ENCODE measurements around the gene CABP4. TPM values are rescaled to one million over a fixed set of nuclear protein-coding genes. Genes with fewer than 3 reads are reported as not detected.

CABP4 gene
- total RNA-seq, 1 experiment from 2014 or later: not detected

DNA sequence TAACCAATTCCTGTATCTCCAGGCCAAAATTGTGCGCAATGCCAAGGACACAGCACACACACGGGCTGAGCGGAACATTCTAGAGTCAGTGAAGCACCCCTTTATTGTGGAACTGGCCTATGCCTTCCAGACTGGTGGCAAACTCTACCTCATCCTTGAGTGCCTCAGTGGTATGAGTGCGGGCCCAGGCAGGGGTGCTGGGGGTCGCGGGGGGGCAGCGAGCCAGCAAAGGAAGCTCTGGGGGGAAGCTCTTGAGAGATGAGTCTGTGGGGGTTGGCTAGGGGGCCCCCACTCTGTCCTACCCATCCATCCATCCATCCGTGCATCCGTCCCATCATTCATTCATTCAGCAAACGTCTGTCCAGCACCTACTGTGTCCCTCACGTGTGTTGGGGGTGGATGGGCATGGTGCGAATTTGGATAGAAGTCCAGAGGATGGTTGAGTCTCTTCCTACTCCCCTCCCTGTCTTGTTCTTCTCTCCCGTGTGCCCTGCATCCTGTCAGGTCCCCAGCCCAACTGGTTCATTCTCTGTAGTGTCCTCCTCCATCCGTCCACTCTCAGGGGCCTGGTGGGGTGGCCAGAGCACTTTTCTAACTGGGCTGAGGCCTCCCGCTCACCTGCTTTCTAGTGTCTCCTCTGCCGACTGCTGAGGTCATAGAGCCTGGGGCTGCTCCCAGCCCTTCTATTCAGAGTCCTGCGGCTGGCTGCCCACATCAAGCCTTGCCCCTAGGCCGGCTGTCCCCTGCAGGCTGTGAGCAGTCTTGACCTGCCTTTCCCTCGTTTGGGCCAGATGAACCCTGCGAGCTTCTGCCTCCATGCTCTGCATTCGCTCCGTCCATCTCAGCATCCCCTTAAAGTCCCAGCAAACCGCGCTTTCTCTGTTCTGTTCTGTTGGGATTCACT, 23.6 kb upstream of the CABP4 start (continued):
- no peak for TF ChIP-seq SP1 (IDR thresholded peaks at IDR 0.05; ENCODE audit: low read depth)

DNA sequence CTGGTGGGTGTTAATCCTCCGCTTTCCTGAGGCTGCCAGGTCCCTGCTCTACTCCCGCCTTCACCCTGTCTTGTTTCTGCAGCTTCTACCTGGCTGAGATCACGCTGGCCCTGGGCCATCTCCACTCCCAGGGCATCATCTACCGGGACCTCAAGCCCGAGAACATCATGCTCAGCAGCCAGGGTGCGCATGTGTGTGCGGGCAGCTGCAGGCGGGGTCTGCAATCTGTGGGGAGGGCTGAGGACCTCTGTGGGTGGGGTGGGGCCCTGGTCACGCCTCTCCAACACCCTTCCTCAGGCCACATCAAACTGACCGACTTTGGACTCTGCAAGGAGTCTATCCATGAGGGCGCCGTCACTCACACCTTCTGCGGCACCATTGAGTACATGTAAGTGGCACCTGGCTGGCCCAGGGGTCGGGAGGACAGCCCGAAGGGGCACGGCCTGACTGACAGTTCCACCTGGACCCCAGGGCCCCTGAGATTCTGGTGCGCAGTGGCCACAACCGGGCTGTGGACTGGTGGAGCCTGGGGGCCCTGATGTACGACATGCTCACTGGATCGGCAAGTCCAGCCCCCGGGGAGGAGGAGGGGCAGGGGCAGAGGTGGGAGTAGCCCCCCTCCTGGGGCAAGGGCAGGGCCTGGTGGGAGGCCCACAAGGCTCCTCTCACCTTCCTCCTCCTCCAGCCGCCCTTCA, 22.4 kb upstream of the CABP4 start:
- BruUV-seq (replicated peaks): no TSS peak
- RAD21 ChIA-PET (ENCODE audit: low non-redundant PET in 1 of 2, low total read pairs in 2 of 2, uncharacterized antibody in 2 of 2, unreplicated experiment in 2 of 2): no interaction called here
- Histone ChIP-seq H3K4me1 (ENCODE audit: control insufficient read depth in 1 of 2, insufficient read depth in 2 of 2, low read length in 2 of 2) (peaks cover 10 to 18% of the 10 kb centered on the region in 2 experiments), H3K9ac (ENCODE audit: low read length) (no peak overlapping the region), H2AFZ (ENCODE audit: low read depth, low read length, poor library complexity, severe bottlenecking) (no peak overlapping the region), H3K4me2 (ENCODE audit: low read length) (no peak overlapping the region), H4K20me1 (ENCODE audit: insufficient read depth) (no peaks in the 10 kb centered on the region), H3K27ac (ENCODE audit: low read depth, low read length) (no peak overlapping the region), H3K4me3 (replicated peaks in 1 of 2; ENCODE audit: low read depth in 1 of 2, low read length in 2 of 2) (no peak overlapping the region), H3K9me3 (ENCODE audit: control insufficient read depth in 1 of 2, insufficient read depth in 1 of 2, low read depth in 1 of 2, low read length in 2 of 2) (no peaks in the 10 kb centered on the region), H3K9me2 (ENCODE audit: insufficient read depth) (no peaks in the 10 kb centered on the region), H3K27me3 (ENCODE audit: insufficient read depth, low read length) (no peaks in the 10 kb centered on the region), H3K79me2 (ENCODE audit: insufficient read depth, low read length) (peaks cover 27% of the 10 kb centered on the region), H3K36me3 (ENCODE audit: control insufficient read depth in 1 of 2, insufficient read depth in 2 of 2, low read length in 2 of 2) (peaks cover 10 to 17% of the 10 kb centered on the region in 2 experiments; a peak in 3 of 4 replicates)
- POLR2A ChIA-PET: no interaction called here
- DNase-seq (ENCODE audit: low read depth, low spot score): no peak
- no peak for ATAC-seq
- intact Hi-C loops (cut with micrococcal nuclease): no loop called here
- CTCF ChIA-PET: no interaction called here
- TF ChIP-seq SIN3A (IDR thresholded peaks at IDR 0.05; ENCODE audit: low read depth) (no peak), TCF7L2 (IDR thresholded peaks at IDR 0.05; ENCODE audit: borderline replicate concordance, extremely low read depth, insufficient read depth, insufficient read length) (no peak), RAD21 (IDR thresholded peaks at IDR 0.05; ENCODE audit: low read depth) (no peak), CEBPB (IDR thresholded peaks at IDR 0.05; ENCODE audit: low read depth) (no peak), ZNF274 (IDR thresholded peaks at IDR 0.05; ENCODE audit: low read depth, low read length) (no peak), POLR2A (IDR thresholded peaks at IDR 0.05; ENCODE audit: borderline replicate concordance, extremely low read depth, insufficient read depth, insufficient read length) (no peak), POLR2AphosphoS5 (IDR thresholded peaks at IDR 0.05; ENCODE audit: low read depth, low read length) (no peak), SRF (IDR thresholded peaks at IDR 0.05; ENCODE audit: low read depth) (no peak), SP1 (IDR thresholded peaks at IDR 0.05; ENCODE audit: low read depth) (no peak), ELF1 (IDR thresholded peaks at IDR 0.05; ENCODE audit: borderline replicate concordance, low read depth) (no peak), FOSL1 (IDR thresholded peaks at IDR 0.05; ENCODE audit: low read depth) (no peak)
- TF ChIP-seq, protein P1, sequence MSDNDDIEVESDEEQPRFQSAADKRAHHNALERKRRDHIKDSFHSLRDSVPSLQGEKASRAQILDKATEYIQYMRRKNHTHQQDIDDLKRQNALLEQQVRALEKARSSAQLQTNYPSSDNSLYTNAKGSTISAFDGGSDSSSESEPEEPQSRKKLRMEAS (IDR thresholded peaks at IDR 0.05): no peak
- TF ChIP-seq, protein P2, sequence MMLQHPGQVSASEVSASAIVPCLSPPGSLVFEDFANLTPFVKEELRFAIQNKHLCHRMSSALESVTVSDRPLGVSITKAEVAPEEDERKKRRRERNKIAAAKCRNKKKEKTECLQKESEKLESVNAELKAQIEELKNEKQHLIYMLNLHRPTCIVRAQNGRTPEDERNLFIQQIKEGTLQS (IDR thresholded peaks at IDR 0.05): no peak
- TF ChIP-seq, protein P3, sequence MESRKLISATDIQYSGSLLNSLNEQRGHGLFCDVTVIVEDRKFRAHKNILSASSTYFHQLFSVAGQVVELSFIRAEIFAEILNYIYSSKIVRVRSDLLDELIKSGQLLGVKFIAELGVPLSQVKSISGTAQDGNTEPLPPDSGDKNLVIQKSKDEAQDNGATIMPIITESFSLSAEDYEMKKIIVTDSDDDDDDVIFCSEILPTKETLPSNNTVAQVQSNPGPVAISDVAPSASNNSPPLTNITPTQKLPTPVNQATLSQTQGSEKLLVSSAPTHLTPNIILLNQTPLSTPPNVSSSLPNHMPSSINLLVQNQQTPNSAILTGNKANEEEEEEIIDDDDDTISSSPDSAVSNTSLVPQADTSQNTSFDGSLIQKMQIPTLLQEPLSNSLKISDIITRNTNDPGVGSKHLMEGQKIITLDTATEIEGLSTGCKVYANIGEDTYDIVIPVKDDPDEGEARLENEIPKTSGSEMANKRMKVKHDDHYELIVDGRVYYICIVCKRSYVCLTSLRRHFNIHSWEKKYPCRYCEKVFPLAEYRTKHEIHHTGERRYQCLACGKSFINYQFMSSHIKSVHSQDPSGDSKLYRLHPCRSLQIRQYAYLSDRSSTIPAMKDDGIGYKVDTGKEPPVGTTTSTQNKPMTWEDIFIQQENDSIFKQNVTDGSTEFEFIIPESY (IDR thresholded peaks at IDR 0.05; ENCODE audit: extremely low read depth, insufficient replicate concordance, low read length): no peak
- TF ChIP-seq, protein P4, sequence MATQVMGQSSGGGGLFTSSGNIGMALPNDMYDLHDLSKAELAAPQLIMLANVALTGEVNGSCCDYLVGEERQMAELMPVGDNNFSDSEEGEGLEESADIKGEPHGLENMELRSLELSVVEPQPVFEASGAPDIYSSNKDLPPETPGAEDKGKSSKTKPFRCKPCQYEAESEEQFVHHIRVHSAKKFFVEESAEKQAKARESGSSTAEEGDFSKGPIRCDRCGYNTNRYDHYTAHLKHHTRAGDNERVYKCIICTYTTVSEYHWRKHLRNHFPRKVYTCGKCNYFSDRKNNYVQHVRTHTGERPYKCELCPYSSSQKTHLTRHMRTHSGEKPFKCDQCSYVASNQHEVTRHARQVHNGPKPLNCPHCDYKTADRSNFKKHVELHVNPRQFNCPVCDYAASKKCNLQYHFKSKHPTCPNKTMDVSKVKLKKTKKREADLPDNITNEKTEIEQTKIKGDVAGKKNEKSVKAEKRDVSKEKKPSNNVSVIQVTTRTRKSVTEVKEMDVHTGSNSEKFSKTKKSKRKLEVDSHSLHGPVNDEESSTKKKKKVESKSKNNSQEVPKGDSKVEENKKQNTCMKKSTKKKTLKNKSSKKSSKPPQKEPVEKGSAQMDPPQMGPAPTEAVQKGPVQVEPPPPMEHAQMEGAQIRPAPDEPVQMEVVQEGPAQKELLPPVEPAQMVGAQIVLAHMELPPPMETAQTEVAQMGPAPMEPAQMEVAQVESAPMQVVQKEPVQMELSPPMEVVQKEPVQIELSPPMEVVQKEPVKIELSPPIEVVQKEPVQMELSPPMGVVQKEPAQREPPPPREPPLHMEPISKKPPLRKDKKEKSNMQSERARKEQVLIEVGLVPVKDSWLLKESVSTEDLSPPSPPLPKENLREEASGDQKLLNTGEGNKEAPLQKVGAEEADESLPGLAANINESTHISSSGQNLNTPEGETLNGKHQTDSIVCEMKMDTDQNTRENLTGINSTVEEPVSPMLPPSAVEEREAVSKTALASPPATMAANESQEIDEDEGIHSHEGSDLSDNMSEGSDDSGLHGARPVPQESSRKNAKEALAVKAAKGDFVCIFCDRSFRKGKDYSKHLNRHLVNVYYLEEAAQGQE (IDR thresholded peaks at IDR 0.05; ENCODE audit: low read depth): no peak

Data from HCT116 (cell line).